Suppressor macrophage treated with lipopolysaccharide for 4 hours (primary cell): ENCODE results near the gene FOXP1.

Experiments
- DNase-seq: peaks from one replicate; pipeline ENCODE4 v3.0.0-alpha.2; 2020

FOXP1 gene

DNA sequence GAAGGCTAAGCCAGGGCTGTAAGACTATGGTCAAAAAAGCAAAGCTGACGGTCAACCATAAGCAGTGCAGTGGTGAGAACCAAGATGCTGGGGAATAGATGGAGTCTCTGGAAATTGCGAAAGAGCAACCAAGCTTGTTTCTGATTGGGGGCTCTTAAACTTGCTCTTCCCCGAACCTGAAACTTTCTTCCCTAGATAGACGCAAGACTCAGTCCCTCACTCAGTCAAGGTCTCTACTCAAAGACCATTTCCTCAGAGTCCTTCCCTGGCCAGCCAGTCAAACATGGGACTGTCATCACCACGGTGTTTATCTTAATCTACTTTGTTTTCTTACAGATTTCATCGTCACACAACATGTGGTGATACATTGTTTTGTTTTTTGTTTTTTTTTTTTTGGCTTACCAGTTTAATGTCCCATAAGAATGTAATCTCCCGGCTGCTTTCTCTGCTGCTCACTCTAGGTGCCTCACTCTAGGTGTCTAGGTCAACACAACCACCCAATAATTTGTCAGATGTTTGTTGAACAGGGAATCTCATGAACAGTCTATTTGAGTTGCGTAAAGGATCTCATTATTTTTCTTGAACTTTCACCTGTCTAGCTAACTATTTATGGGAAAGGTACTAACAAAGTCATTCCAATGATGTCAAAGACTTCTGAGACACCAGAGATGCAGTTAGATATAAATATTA, 495.4 kb downstream of the FOXP1 start:
- DNase-seq = no peak

DNA sequence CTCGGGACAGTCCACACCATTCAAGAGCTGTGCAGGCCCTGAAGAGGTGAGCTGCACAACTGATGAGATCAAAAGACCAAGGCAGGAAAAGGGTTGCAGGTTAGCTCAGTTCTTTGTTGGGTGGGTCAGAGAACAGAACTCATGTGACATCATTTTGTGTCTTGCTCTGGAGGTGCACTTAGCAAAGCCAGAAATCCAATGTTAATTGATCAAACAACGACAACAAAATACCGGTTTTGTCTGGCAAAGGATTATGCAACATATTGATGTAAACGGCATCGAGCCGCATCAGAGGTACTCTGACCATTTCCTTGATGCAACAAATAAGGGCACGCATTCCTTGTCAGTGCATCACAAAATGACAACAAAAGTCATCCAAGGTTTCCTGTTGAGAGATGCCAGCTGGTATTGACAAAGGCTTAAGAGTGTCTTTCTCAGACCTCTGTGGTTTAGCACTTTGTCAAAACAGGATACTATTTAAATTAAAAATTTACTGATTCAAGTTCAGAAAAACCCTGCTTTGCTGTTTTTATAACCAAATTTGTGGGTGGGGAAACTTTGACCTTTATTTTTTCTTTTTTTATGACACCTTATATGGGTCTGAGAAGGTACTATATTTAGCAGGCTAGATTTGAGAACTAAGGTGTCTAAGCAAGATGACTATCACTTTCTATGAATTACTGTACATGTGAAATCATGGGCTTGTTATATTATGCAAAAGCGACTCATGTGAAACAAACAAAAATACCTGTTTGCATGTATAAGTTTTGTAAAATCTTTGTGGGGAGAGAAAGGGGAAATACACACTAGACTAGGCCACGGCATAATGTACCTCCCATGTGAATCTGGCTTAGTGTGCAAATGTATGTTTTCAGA, 496.1 kb downstream of the FOXP1 start:
- no peak for DNase-seq

- DNase-seq = no peak
These were observed 496.8 kb downstream of the FOXP1 start for GRCh38 chr3:71086777-71087142.

GRCh38 chr3:71083726-71084131, 499.8 kb downstream of the FOXP1 start:
- DNase-seq = no peak

DNA sequence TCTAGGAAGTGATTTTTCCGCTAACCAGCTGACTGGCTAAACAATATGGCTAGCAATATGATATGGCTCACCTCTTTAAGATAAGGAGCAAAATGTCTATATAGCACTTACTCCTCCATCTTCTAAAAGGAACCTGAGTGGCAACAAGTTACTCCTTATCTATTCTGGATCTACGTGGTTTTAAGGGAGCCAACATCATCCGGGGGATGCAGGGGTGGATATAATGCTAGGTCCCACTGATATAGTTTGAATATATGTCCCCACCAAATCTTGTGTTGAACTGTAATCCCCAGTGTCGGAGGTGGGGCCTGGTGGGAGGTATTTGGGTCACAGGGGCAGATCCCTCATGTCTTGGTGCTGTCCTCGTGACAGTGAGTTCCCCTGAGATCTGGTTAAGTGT, 500.7 kb downstream of the FOXP1 start:
- DNase-seq = no peak

DNA sequence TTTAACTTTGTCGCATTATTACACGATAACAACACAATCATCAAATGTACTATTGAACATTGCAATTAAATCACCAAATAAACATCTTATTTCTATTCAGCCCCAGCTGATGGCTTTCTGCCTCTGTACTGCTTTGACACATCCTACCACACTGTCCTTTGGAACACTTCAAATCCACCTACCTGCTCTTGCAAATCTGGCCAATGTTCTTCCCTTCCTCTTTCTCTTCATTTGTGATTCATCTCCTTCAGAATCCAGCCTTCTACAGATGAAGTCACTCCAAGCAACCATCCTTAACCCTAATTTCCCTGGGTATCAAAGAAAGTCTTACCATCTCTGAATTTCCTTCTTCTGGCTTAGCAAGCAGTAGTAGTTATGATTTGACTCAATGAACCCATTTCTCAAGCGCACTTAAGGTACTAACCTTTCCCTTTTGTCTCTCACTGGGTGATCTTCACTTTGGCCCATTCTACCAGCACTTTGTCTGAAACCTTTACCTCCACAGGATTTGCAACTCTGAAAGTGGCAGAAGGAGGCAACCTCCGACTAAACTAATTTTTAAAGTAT, 502.9 kb downstream of the FOXP1 start:
- DNase-seq = peak; percentile 30

- no peak for DNase-seq
These were observed 504.6 kb downstream of the FOXP1 start for GRCh38 chr3:71078723-71079525.

GRCh38 chr3:71078199-71078598, 505.3 kb downstream of the FOXP1 start:
- no peak for DNase-seq

GRCh38 chr3:71077070-71077469, 506.5 kb downstream of the FOXP1 start:
- DNase-seq = no peak

GRCh38 chr3:71076361-71077002, 507.0 kb downstream of the FOXP1 start:
- no peak for DNase-seq

- DNase-seq = no peak
These were observed 508.0 kb downstream of the FOXP1 start for GRCh38 chr3:71075494-71075893.

- no peak for DNase-seq
These were observed 509.1 kb downstream of the FOXP1 start for GRCh38 chr3:71074423-71074822.

GRCh38 chr3:71072986-71073385, 510.5 kb downstream of the FOXP1 start:
- DNase-seq = no peak

DNA sequence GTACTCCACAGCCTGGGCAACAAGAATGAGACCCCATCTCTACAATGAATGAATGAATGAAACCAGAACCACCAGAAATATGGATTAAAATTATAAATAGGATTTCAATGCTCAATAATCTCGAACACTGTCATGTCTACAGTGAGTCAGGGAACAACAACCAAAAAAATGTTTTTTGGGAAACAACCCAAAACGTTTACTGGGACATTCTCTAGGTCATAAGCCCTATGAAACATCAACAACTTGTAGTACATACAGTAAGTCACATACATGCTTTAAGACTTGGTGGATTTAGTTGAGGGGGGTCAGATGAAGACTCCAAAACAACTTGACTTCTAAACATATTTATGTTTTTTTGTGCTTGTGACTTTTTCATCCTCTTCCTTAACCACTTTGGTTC, 511.2 kb downstream of the FOXP1 start:
- no peak for DNase-seq

GRCh38 chr3:71070497-71071463, 512.7 kb downstream of the FOXP1 start:
- DNase-seq = no peak

DNA sequence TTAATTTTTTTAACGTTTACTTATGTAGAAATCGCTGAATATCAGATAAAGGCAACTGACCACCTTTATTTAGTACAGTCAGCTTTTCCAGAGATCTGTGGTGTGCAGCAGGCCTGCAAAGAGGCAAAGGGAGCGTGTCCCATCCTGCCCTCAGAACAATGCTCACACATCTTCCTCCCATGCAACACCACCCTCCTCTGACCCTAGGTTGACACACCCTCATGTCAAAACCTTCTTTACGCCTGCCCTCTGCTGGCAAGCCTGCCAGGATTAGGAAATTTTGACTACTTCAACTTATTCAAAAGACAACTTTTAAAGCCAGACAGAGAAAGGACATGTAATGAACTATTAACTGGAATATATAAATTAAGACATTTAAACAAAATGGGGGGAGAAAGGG, 513.7 kb downstream of the FOXP1 start:
- DNase-seq = peak; percentile 82

DNA sequence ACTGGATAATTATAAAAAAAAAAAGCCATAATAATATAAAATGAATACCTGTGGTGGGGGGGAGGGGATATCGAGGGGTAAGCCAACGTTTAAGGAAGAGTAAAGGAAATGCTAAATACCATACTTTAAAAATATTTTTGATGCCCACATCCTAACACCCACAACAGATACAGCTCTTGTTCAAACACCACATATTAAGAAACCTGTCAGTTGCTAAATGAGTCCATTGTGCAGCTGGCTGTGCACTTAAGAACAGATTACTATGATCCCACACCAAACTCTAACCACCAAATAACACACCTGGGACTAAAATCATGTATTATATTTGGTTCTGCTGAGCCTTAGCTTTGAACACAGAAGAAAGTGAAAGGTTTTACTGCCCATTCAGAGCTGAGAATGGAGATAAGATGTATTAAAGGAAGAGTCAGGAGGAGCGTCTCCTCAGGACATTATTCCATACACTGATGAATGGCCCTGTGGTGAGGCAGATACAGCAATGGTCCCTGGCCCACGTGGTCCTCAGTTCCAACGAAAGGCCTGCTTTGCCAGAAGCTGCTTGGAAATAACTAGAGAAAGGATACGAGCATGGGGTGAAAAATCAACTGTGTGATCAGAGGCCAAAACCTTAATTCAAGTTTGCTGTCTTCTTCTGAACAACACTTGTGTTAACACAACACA, 515.4 kb downstream of the FOXP1 start:
- no peak for DNase-seq

- peak; percentile 41 for DNase-seq
These were observed 516.7 kb downstream of the FOXP1 start for GRCh38 chr3:71066849-71067261.

- DNase-seq = peak; percentile 34
These were observed 517.2 kb downstream of the FOXP1 start for GRCh38 chr3:71066356-71066755.

GRCh38 chr3:71065764-71066013, 517.8 kb downstream of the FOXP1 start:
- DNase-seq = no peak
